HG03354 (cell line): ENCODE results near the gene LYRM1.
"Not testable (repeated sequence)": the region's sequence is repeated elsewhere in the genome, so short reads cannot be mapped to it uniquely, and the experiment has no call there.

Source experiments
- ATAC-seq: cut with Tn5 transposase; IDR thresholded peaks from one replicate; pipeline ENCODE4 v1.9.1; 2021; ENCODE audit warnings: mild to moderate bottlenecking; ENCODE audit not compliant: unreplicated experiment, poor library complexity, severe bottlenecking

The LYRM1 gene

GRCh38 chr16:20928774-20929411, 28.3 kb downstream of the LYRM1 start:
- no peak for ATAC-seq

- not testable (repeated sequence) for ATAC-seq
These were observed 29.2 kb downstream of the LYRM1 start for GRCh38 chr16:20929676-20930364.

DNA sequence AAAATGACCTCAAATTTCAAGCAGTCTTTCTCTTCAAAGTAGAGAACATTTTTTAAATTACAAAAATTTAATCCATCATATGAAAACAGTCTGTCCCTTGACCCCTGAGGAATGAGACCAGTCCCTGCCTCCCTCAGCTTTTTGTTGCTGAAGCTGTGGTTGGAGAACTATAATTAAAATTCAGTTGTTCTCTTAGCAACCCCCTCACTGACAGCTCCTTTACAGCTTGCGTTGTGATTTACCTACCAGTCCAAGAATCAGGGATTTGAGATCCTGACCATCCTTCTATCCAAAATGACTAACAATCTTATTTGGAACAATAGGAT, 29.8 kb downstream of the LYRM1 start:
- no peak for ATAC-seq

- no peak for ATAC-seq
These were observed 30.6 kb downstream of the LYRM1 start for GRCh38 chr16:20931066-20931600.

DNA sequence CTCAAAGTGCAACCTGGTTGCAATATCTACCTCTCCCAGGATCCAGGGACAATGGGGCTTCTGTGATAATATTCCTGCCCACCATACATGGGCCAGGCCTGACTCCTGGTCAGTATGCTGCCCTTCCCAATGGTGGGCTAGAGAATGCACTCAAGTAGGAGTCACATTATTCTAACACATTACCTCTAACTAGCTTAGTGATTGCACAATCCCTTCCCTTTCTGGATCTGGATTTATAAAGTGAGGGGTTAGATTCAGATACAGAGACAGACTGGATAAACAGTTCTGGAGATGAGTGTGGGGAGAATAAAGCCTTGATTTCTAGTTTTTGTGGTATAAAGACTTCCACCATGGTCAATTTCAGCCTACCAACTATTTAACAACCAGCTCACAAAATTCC, 33.0 kb downstream of the LYRM1 start:
- ATAC-seq: no peak

- ATAC-seq: no peak
These were observed 37.2 kb downstream of the LYRM1 start for GRCh38 chr16:20937736-20938135.

- ATAC-seq: no peak
These were observed 37.9 kb downstream of the LYRM1 start for GRCh38 chr16:20938426-20938825.

DNA sequence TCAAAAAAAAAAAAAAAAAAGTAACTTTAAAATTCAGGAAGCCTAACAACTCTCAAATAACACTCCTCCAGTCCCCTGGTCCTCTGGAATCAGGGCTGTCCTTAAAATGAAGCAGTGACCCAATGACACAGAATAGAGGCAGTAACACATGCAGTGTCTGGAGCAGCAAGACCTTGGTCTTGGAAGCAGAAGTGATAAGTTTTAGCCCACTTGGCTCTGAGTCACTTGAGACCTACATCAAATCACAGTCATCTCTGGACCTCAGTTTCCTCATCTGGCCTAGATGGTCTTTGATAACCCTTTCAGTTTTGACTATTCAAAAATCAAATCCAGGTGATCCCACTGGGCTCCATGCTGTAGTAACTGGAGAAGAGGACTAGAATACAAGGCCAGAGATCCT, 39.0 kb downstream of the LYRM1 start:
- ATAC-seq: no peak

GRCh38 chr16:20940871-20941635, 40.5 kb downstream of the LYRM1 start:
- ATAC-seq: no peak

DNA sequence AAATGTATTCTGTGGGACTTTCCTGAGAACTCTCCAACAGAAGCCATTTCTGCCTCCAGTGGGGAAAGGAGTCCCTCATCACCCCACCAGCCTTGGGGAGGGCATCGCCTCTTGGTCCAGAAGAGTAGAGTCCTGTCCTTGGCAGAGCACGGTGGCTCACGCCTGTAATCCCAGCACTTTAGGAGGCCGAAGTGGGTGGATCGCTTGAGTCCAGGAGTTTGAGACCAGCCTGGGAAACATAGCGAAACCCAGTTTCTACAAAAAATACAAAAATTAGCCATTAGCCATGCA, 41.0 kb downstream of the LYRM1 start:
- no peak for ATAC-seq

DNA sequence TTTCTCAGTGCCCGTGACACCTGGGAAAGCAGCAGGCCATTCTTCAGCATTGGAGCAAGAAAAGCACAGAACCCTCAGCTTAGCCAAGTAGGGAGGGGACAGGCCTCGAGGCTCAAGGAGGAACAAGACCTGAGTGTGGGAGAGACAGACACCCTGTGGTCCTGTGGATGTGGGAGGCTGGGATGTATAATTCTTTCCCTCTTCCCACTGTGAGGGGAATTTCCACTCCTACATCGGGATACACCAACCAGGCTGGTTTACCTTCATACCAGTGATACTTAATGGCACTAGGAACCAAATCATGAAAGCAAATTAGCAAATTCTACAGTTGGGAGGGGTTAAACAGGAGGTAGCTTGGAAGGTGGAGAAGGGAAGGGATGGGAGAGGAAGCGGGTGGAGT, 41.7 kb downstream of the LYRM1 start:
- no peak for ATAC-seq

GRCh38 chr16:20944861-20945574, 44.4 kb downstream of the LYRM1 start:
- no peak for ATAC-seq

DNA sequence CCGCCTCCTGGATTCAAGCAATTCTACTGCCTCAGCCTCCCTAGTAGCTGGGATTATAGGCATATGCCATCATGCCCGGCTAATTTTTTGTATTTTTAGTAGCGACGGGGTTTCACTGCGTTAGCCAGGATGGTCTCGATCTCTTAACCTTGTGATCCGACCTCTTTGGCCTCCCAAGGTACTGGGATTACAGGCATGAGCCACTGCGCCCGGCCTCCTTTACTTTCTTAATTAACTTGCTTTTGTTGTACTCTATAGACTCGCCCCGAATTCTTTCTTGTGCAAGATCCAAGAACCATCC, 45.0 kb downstream of the LYRM1 start:
- not testable (repeated sequence) for ATAC-seq

GRCh38 chr16:20946015-20946629, 45.6 kb downstream of the LYRM1 start:
- no peak for ATAC-seq

DNA sequence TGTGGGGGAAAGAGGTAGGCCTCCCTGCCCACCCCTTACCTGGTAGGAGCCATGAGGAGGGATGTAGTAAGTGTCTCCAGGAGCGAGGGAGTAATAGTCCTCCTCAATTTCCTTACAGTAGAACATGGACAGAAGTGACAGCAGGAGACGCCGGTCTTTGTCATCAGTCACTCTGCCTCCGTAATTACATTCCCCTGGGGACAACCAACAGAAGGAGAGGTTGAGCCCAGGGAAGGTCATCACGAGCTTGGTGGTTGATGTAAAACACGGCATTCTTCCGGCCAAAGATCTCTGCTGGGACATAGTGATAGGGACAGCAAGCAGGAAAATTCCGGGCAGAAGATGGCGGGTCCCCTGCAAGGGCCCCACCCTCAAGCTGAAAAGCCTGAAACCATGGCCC, 47.9 kb downstream of the LYRM1 start:
- ATAC-seq: no peak

GRCh38 chr16:20949660-20950059, 49.1 kb downstream of the LYRM1 start:
- no peak for ATAC-seq

GRCh38 chr16:20950294-20950693, 49.7 kb downstream of the LYRM1 start:
- ATAC-seq: no peak

DNA sequence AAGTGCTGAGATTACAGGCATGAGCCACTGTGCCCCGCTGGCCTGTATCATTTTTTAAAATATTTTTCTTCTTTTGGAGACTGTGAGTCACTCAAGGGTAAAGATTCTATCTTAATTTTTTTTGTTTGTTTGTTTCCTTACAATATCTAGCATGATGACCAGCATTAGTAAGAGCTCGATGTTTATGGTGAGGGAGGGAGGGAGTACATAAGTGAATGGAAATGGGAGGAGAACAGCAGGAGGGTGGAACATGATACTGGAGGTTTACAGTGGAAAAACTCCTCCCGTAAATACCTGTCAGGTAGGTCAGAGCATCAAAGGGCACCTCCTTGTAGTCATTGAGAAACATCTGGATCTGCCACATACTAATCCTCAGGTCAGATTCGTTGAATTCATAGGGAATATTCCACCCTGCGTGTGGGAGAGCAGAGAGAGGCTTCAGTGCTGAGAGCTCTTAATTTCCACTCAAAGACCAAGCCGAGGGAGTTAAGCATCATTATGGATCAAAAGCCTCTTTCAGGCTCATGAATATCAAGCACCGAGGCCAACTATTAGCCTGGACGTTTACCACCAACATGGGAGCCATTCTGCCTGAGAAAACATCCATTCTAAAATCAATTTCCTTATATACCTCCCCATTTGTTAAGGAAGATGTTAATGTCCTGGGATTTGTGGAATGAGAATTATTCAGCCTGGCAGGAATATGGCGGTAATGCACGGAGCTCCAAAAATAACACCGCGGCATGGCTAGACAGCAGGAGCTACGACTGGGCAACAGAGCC, 51.8 kb downstream of the LYRM1 start:
- ATAC-seq: no peak

DNA sequence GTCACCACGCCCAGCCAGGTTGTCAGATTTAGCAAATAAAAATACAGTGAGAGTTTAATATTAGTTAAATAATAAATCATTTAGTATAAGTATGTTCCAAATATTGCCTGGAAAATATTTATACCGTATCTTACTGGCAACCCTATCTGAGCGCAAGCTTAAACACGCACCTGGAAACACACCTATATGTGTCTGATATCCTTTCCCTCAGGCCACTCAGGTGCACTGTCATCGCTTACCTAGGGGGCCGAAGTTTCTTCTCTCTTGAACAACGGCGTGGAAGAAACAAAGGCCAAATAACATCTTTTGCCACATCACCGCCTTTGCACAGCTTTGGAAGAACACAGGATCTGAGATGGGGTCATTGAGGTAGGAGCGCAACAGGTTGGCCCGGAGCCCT, 54.0 kb downstream of the LYRM1 start:
- ATAC-seq: no peak
